ENCODE measurements around the gene LHFPL3.

LHFPL3 gene

DNA sequence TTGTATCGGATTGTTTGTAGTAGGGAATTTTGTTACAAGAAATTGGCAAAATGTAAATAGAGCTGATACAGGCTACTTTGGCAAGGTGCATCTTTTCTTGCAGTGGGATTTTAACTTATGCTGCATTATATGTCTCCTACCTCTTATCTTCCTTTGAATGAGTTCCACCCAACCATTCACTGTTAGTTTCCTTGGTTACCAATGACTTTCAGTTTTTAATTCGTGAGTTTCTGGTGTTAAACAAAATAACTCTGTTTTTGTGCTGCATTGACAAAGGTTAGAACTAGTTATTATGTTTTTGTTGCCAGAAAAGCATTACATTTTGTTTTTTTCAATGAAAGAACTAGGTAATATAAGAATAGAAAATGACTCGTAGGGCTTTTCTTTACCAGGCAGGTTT lies 327.2 kb downstream of the LHFPL3 start:
- H3K9me2 ChIP-seq (replicated peaks; ENCODE audit: control insufficient read depth, low read length) = no peaks in the 10 kb centered on the region
- no peak overlapping the region for H3K4me2 ChIP-seq (ENCODE audit: low read length)
- TF ChIP-seq, protein P1, sequence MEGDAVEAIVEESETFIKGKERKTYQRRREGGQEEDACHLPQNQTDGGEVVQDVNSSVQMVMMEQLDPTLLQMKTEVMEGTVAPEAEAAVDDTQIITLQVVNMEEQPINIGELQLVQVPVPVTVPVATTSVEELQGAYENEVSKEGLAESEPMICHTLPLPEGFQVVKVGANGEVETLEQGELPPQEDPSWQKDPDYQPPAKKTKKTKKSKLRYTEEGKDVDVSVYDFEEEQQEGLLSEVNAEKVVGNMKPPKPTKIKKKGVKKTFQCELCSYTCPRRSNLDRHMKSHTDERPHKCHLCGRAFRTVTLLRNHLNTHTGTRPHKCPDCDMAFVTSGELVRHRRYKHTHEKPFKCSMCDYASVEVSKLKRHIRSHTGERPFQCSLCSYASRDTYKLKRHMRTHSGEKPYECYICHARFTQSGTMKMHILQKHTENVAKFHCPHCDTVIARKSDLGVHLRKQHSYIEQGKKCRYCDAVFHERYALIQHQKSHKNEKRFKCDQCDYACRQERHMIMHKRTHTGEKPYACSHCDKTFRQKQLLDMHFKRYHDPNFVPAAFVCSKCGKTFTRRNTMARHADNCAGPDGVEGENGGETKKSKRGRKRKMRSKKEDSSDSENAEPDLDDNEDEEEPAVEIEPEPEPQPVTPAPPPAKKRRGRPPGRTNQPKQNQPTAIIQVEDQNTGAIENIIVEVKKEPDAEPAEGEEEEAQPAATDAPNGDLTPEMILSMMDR (IDR thresholded peaks at IDR 0.05; ENCODE audit: low read depth, low read length, poor library complexity, severe bottlenecking) = no peak
- no peak for TF ChIP-seq EZH2phosphoT487 (IDR thresholded peaks at IDR 0.05; ENCODE audit: borderline replicate concordance, low read length)

DNA sequence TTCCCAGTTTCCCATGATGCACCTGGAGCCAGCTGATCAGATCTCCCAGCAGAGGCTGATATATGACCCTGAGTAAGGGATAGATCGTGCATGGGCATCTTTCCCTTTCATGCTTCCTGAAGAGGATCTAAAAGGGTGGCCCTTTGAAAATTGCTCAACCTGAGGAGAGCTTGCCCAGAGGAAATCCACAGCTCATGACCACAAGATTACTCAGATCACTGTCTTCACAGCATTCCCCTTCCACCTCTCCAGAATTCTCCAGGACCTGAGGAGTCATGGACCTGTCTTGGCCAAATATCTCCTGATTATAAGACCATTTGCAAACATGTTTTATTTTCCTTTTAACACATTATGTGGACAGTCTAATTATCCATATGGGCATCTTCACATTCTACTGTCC lies 328.1 kb downstream of the LHFPL3 start:
- Histone ChIP-seq H3F3A (ENCODE audit: control insufficient read depth, insufficient read depth) (no peaks in the 10 kb centered on the region), H3K27ac (ENCODE audit: low read depth, low read length) (no peak overlapping the region)

More for the DNA sequence above, 327.2 kb downstream of the LHFPL3 start:
- Histone ChIP-seq H3K9me3 (ENCODE audit: control insufficient read depth, insufficient read depth, low read length) (no peaks in the 10 kb centered on the region), H3K36me3 (ENCODE audit: control insufficient read depth, low read length) (no peaks in the 10 kb centered on the region), H3K27ac (ENCODE audit: low read depth, low read length) (no peak overlapping the region), H3K4me3 (ENCODE audit: low read length) (no peak overlapping the region), H3F3A (ENCODE audit: control insufficient read depth, insufficient read depth) (no peaks in the 10 kb centered on the region), H3K27me3 (ENCODE audit: control insufficient read depth, low read length) (no peaks in the 10 kb centered on the region), H4K20me1 (ENCODE audit: control insufficient read depth, insufficient read depth, low read depth, low read length) (no peaks in the 10 kb centered on the region), H3K79me2 (ENCODE audit: control insufficient read depth, low read length) (no peaks in the 10 kb centered on the region), H3K4me1 (ENCODE audit: control insufficient read depth, low read length) (no peaks in the 10 kb centered on the region)

DNA sequence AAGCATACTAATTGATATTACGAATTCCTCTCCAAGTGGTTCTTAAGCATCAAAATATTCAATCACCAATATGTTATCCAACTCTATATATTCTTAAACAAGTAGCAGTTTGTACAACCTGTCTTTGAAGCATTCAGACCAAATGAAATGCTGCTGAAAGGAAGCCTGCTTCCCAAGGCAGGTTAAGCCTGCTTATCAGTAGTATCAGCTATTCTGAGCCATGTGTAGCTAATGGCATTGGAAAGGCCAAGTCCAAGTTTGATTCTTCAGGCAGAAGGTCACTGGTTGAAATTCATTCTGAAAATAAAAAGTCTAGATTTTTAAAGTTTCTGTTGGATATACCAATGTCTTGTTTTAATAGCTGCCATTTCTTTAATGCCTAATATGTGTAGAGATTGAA lies 328.7 kb downstream of the LHFPL3 start:
- no peaks in the 10 kb centered on the region for H3K4me1 ChIP-seq (ENCODE audit: control insufficient read depth, low read length)
- no peak overlapping the region for H3K4me2 ChIP-seq (ENCODE audit: low read length)
- TF ChIP-seq EZH2phosphoT487 (IDR thresholded peaks at IDR 0.05; ENCODE audit: borderline replicate concordance, low read length) = no peak
- H3F3A ChIP-seq (ENCODE audit: control insufficient read depth, insufficient read depth) = no peaks in the 10 kb centered on the region
- H3K27me3 ChIP-seq (ENCODE audit: control insufficient read depth, low read length) = no peaks in the 10 kb centered on the region
- H3K9me2 ChIP-seq (replicated peaks; ENCODE audit: control insufficient read depth, low read length) = no peaks in the 10 kb centered on the region
- H3K36me3 ChIP-seq (ENCODE audit: control insufficient read depth, low read length) = no peaks in the 10 kb centered on the region
- H4K20me1 ChIP-seq (ENCODE audit: control insufficient read depth, insufficient read depth, low read depth, low read length) = no peaks in the 10 kb centered on the region
- no peaks in the 10 kb centered on the region for H3K79me2 ChIP-seq (ENCODE audit: control insufficient read depth, low read length)
- H3K4me3 ChIP-seq (ENCODE audit: low read length) = no peak overlapping the region
- no peaks in the 10 kb centered on the region for H3K9me3 ChIP-seq (ENCODE audit: control insufficient read depth, insufficient read depth, low read length)
- no peak overlapping the region for H3K27ac ChIP-seq (ENCODE audit: low read depth, low read length)

More for the DNA sequence above, 328.1 kb downstream of the LHFPL3 start:
- Histone ChIP-seq H4K20me1 (ENCODE audit: control insufficient read depth, insufficient read depth, low read depth, low read length) (no peaks in the 10 kb centered on the region), H3K36me3 (ENCODE audit: control insufficient read depth, low read length) (no peaks in the 10 kb centered on the region), H3K9me3 (ENCODE audit: control insufficient read depth, insufficient read depth, low read length) (no peaks in the 10 kb centered on the region), H3K27me3 (ENCODE audit: control insufficient read depth, low read length) (no peaks in the 10 kb centered on the region), H3K4me2 (ENCODE audit: low read length) (no peak overlapping the region), H3K4me1 (ENCODE audit: control insufficient read depth, low read length) (no peaks in the 10 kb centered on the region), H3K79me2 (ENCODE audit: control insufficient read depth, low read length) (no peaks in the 10 kb centered on the region), H3K9me2 (replicated peaks; ENCODE audit: control insufficient read depth, low read length) (no peaks in the 10 kb centered on the region), H3K4me3 (ENCODE audit: low read length) (no peak overlapping the region)
- no peak for TF ChIP-seq EZH2phosphoT487 (IDR thresholded peaks at IDR 0.05; ENCODE audit: borderline replicate concordance, low read length)
- TF ChIP-seq, protein P1 (IDR thresholded peaks at IDR 0.05; ENCODE audit: low read depth, low read length, poor library complexity, severe bottlenecking) = no peak

DNA sequence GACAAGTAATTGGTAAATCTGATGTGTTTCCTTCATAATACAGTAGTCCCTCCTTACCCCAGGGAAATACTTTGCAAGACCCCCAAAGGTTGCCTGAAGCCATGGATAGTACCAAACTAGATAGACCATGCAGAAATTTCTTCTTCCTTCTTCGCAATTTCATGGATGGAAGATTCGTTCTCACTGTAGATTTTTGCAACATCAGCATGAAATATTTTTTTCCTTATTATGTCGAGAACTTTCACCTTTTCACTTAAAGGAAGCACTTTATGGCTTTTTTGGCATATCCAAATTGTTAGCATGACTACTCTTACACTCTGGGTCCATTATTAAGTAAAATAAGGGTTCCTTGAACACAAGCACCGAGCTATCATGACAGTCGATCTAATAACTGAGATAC lies 333.2 kb downstream of the LHFPL3 start:
- H3K9me2 ChIP-seq (replicated peaks; ENCODE audit: control insufficient read depth, low read length) = no peaks in the 10 kb centered on the region
- H3K4me1 ChIP-seq (ENCODE audit: control insufficient read depth, low read length) = no peaks in the 10 kb centered on the region
- H3K79me2 ChIP-seq (ENCODE audit: control insufficient read depth, low read length) = no peaks in the 10 kb centered on the region
- H4K20me1 ChIP-seq (ENCODE audit: control insufficient read depth, insufficient read depth, low read depth, low read length) = no peaks in the 10 kb centered on the region
- TF ChIP-seq, protein P1 (IDR thresholded peaks at IDR 0.05; ENCODE audit: low read depth, low read length, poor library complexity, severe bottlenecking) = no peak
- no peak for TF ChIP-seq EZH2phosphoT487 (IDR thresholded peaks at IDR 0.05; ENCODE audit: borderline replicate concordance, low read length)
- no peak overlapping the region for H3K27ac ChIP-seq (ENCODE audit: low read depth, low read length)
- H3K4me3 ChIP-seq (ENCODE audit: low read length) = no peak overlapping the region
- no peaks in the 10 kb centered on the region for H3K27me3 ChIP-seq (ENCODE audit: control insufficient read depth, low read length)
- no peaks in the 10 kb centered on the region for H3F3A ChIP-seq (ENCODE audit: control insufficient read depth, insufficient read depth)
- H3K9me3 ChIP-seq (ENCODE audit: control insufficient read depth, insufficient read depth, low read length) = no peaks in the 10 kb centered on the region
- no peaks in the 10 kb centered on the region for H3K36me3 ChIP-seq (ENCODE audit: control insufficient read depth, low read length)
- no peak overlapping the region for H3K4me2 ChIP-seq (ENCODE audit: low read length)
